Activated naive CD4-positive, alpha-beta T cell treated with anti-CD3 and anti-CD28 coated beads, Interleukin-2, amount 10 ng/mL, durations not matched to agents 7 days and 5 days (primary cell): ENCODE measurements around the gene TMEM238.
"Not testable (repeated sequence)": the region's sequence is repeated elsewhere in the genome, so short reads cannot be mapped to it uniquely, and the experiment has no call there.

ENCODE experiments used
- CTCF ChIA-PET: fragments of 350-600 bp; sonication (Branson Sonifier 250); formaldehyde crosslinking; loops from one replicate; lab custom pipeline; 2021; ENCODE audit warnings: antibody characterized with exemption; lab: Charles Lee
- DNase-seq: peaks from one replicate; pipeline ENCODE4 v3.0.0-alpha.2; 2020
- H3K27ac Mint-ChIP-seq: one replicate; pipeline ENCODE4 v1.8.0; 2021; ENCODE audit warnings: mild to moderate bottlenecking, moderate library complexity, mixed read lengths
- H3K27me3 Mint-ChIP-seq: one replicate; pipeline ENCODE4 v1.8.0; 2021; ENCODE audit warnings: mild to moderate bottlenecking, mixed read lengths
- H3K36me3 Mint-ChIP-seq: one replicate; pipeline ENCODE4 v1.8.0; 2021; ENCODE audit warnings: mixed read lengths
- H3K4me1 Mint-ChIP-seq: one replicate; pipeline ENCODE4 v1.8.0; 2021; ENCODE audit warnings: mixed read lengths
- H3K4me3 Mint-ChIP-seq: one replicate; pipeline ENCODE4 v1.8.0; 2021; ENCODE audit warnings: mild to moderate bottlenecking, moderate library complexity, mixed read lengths
- H3K9me3 Mint-ChIP-seq: one replicate; pipeline ENCODE4 v1.8.0; 2021; ENCODE audit warnings: mixed read lengths

The TMEM238 gene

GRCh38 chr19:55384131-55384919 is at the start of gene TMEM238:
TMEM238 (minus strand) TSS chr19:55384292; CDS start chr19:55384259, 33 bp downstream.
- Mint-ChIP-seq H3K27ac (peak within 1 kb of the TSS; percentile 97), H3K4me3 (peak within 1 kb of the TSS; percentile 97), H3K36me3 (peaks cover 50% of the 10 kb centered on the region), H3K9me3 (no peaks in the 10 kb centered on the region), H3K4me1 (peaks cover 63% of the 10 kb centered on the region), H3K27me3 (no peaks in the 10 kb centered on the region)
- peak; percentile 64 for DNase-seq
- CTCF ChIA-PET: interaction anchor here (0.9 to 3.1 kb wide), 8 partner anchors 24 to 130 kb away, joined by 3 to 25 read pairs (median 4); partner anchors contain the start of gene KMT5C

GRCh38 chr19:55433292-55433691 is 49.2 kb upstream of the TMEM238 start:
- CTCF ChIA-PET: no interaction called here

GRCh38 chr19:55432241-55432959 is 48.3 kb upstream of the TMEM238 start:
- Mint-ChIP-seq H3K9me3 (peaks cover 7% of the 10 kb centered on the region), H3K27me3 (peaks cover 56% of the 10 kb centered on the region), H3K4me1 (no peaks in the 10 kb centered on the region), H3K36me3 (peaks cover 1% of the 10 kb centered on the region), H3K27ac (no peak overlapping the region), H3K4me3 (no peak overlapping the region)
- CTCF ChIA-PET: no interaction called here
- DNase-seq: no peak

More at GRCh38 chr19:55433292-55433691, 49.2 kb upstream of the TMEM238 start:
- H3K27ac Mint-ChIP-seq: no peak overlapping the region
- no peak for DNase-seq
- H3K4me3 Mint-ChIP-seq: no peak overlapping the region
- H3K4me1 Mint-ChIP-seq: no peaks in the 10 kb centered on the region
- H3K36me3 Mint-ChIP-seq: peaks cover 1% of the 10 kb centered on the region
- peaks cover 65% of the 10 kb centered on the region for H3K27me3 Mint-ChIP-seq
- H3K9me3 Mint-ChIP-seq: peaks cover 7% of the 10 kb centered on the region

GRCh38 chr19:55431183-55431582 is 47.1 kb upstream of the TMEM238 start:
- H3K27me3 Mint-ChIP-seq: peaks cover 45% of the 10 kb centered on the region
- H3K9me3 Mint-ChIP-seq: peaks cover 7% of the 10 kb centered on the region
- CTCF ChIA-PET: no interaction called here

GRCh38 chr19:55426042-55426441 is 42.0 kb upstream of the TMEM238 start:
- CTCF ChIA-PET: no interaction called here
- H3K27ac Mint-ChIP-seq: no peak overlapping the region
- H3K9me3 Mint-ChIP-seq: peaks cover 2% of the 10 kb centered on the region
- no peaks in the 10 kb centered on the region for H3K36me3 Mint-ChIP-seq
- peaks cover 12% of the 10 kb centered on the region for H3K4me1 Mint-ChIP-seq
- no peak overlapping the region for H3K4me3 Mint-ChIP-seq
- H3K27me3 Mint-ChIP-seq: peaks cover 47% of the 10 kb centered on the region
- no peak for DNase-seq

More at GRCh38 chr19:55431183-55431582, 47.1 kb upstream of the TMEM238 start:
- no peak for DNase-seq
- Mint-ChIP-seq H3K4me1 (no peaks in the 10 kb centered on the region), H3K36me3 (peaks cover 1% of the 10 kb centered on the region), H3K27ac (peak overlapping the region; percentile 33), H3K4me3 (no peak overlapping the region)

- Mint-ChIP-seq H3K36me3 (no peaks in the 10 kb centered on the region), H3K4me3 (no peak overlapping the region), H3K4me1 (peaks cover 22% of the 10 kb centered on the region), H3K9me3 (no peaks in the 10 kb centered on the region), H3K27me3 (peaks cover 41% of the 10 kb centered on the region), H3K27ac (no peak overlapping the region)
- CTCF ChIA-PET: interaction anchor here (1.1 kb wide), 1 partner anchor 132 kb away, joined by 3 read pairs; no protein-coding TSS in a partner anchor
- DNase-seq: no peak
These were observed 40.4 kb upstream of the TMEM238 start for GRCh38 chr19:55424518-55424917.

- H3K4me1 Mint-ChIP-seq: peaks cover 23% of the 10 kb centered on the region
- no peak overlapping the region for H3K4me3 Mint-ChIP-seq
- CTCF ChIA-PET: no interaction called here
- no peaks in the 10 kb centered on the region for H3K9me3 Mint-ChIP-seq
- no peak overlapping the region for H3K27ac Mint-ChIP-seq
- H3K27me3 Mint-ChIP-seq: peaks cover 35% of the 10 kb centered on the region
- H3K36me3 Mint-ChIP-seq: no peaks in the 10 kb centered on the region
- no peak for DNase-seq
These were observed 39.3 kb upstream of the TMEM238 start for GRCh38 chr19:55423225-55424005.

- CTCF ChIA-PET, H3K4me3 Mint-ChIP-seq, H3K36me3 Mint-ChIP-seq, H3K9me3 Mint-ChIP-seq: not testable (repeated sequence)
- Mint-ChIP-seq H3K27ac (peak overlapping the region; percentile 45), H3K27me3 (peaks cover 42% of the 10 kb centered on the region), H3K4me1 (peaks cover 32% of the 10 kb centered on the region)
- DNase-seq: peak; percentile 56
These were observed 37.2 kb upstream of the TMEM238 start for GRCh38 chr19:55421281-55421680.

GRCh38 chr19:55419624-55420236 is 35.6 kb upstream of the TMEM238 start:
- Mint-ChIP-seq H3K4me3 (no peak overlapping the region), H3K36me3 (no peaks in the 10 kb centered on the region), H3K27ac (no peak overlapping the region), H3K4me1 (peaks cover 32% of the 10 kb centered on the region), H3K27me3 (peaks cover 44% of the 10 kb centered on the region), H3K9me3 (no peaks in the 10 kb centered on the region)
- no peak for DNase-seq
- CTCF ChIA-PET: interaction anchor here (0.9 to 1.6 kb wide), 5 partner anchors 11 to 269 kb away, joined by 3 to 5 read pairs (median 3); no protein-coding TSS in a partner anchor

- DNase-seq: no peak
- CTCF ChIA-PET: interaction anchor here (1.1 to 2.9 kb wide), 4 partner anchors 10 to 278 kb away, joined by 3 to 15 read pairs (median 5); no protein-coding TSS in a partner anchor
- Mint-ChIP-seq H3K4me1 (peaks cover 32% of the 10 kb centered on the region), H3K27ac (no peak overlapping the region), H3K27me3 (peaks cover 45% of the 10 kb centered on the region), H3K4me3 (no peak overlapping the region), H3K36me3 (no peaks in the 10 kb centered on the region), H3K9me3 (no peaks in the 10 kb centered on the region)
These were observed 35.0 kb upstream of the TMEM238 start for GRCh38 chr19:55419103-55419502.

- DNase-seq: peak; percentile 72
- peaks cover 32% of the 10 kb centered on the region for H3K4me1 Mint-ChIP-seq
- H3K9me3 Mint-ChIP-seq: no peaks in the 10 kb centered on the region
- CTCF ChIA-PET: interaction anchor here (0.7 to 2.9 kb wide), 11 partner anchors 21 to 329 kb away, joined by 3 to 15 read pairs (median 4); no protein-coding TSS in a partner anchor
- H3K27ac Mint-ChIP-seq: no peak overlapping the region
- peaks cover 48% of the 10 kb centered on the region for H3K27me3 Mint-ChIP-seq
- no peak overlapping the region for H3K4me3 Mint-ChIP-seq
- H3K36me3 Mint-ChIP-seq: no peaks in the 10 kb centered on the region
These were observed 34.1 kb upstream of the TMEM238 start for GRCh38 chr19:55418185-55418584.

- Mint-ChIP-seq H3K27ac (peak overlapping the region; percentile 98), H3K36me3 (peaks cover 27% of the 10 kb centered on the region), H3K4me1 (peaks cover 31% of the 10 kb centered on the region), H3K4me3 (no peak overlapping the region), H3K9me3 (peaks cover 13% of the 10 kb centered on the region), H3K27me3 (peaks cover 39% of the 10 kb centered on the region)
- DNase-seq: no peak
- CTCF ChIA-PET: no interaction called here
These were observed 26.1 kb upstream of the TMEM238 start for GRCh38 chr19:55410168-55410567.

GRCh38 chr19:55409179-55409578 is 25.1 kb upstream of the TMEM238 start:
- Mint-ChIP-seq H3K36me3 (peaks cover 30% of the 10 kb centered on the region), H3K4me1 (peaks cover 34% of the 10 kb centered on the region), H3K9me3 (peaks cover 13% of the 10 kb centered on the region), H3K4me3 (peak overlapping the region; percentile 2), H3K27ac (peak overlapping the region; percentile 98), H3K27me3 (peaks cover 31% of the 10 kb centered on the region)
- CTCF ChIA-PET: interaction anchor here (0.7 to 1.2 kb wide), 3 partner anchors 10 to 107 kb away, joined by 3 to 5 read pairs (median 5); partner anchors contain the start of gene TMEM238
- not testable (repeated sequence) for DNase-seq
